ENCODE measurements around the gene SPTBN5. TPM values are rescaled to one million over a fixed set of nuclear protein-coding genes. Genes with fewer than 3 reads are reported as not detected.

Gene SPTBN5
- total RNA-seq, 1 donor: 0.31 TPM

- peaks cover 12% of the 10 kb centered on the region for H3K4me1 ChIP-seq (ENCODE audit: insufficient read depth, low read length)
- no peaks in the 10 kb centered on the region for H3K27me3 ChIP-seq (ENCODE audit: insufficient read depth, low read length)
- H3K4me3 ChIP-seq (ENCODE audit: low read length): no peak overlapping the region
- no peaks in the 10 kb centered on the region for H3K9me3 ChIP-seq (ENCODE audit: low read depth, low read length)
These were observed 6.7 kb downstream of the SPTBN5 start for GRCh38 chr15:41887161-41887560.

GRCh38 chr15:41886741-41887140 is 7.1 kb downstream of the SPTBN5 start:
- Histone ChIP-seq H3K4me3 (ENCODE audit: low read length) (no peak overlapping the region), H3K4me1 (ENCODE audit: insufficient read depth, low read length) (peaks cover 13% of the 10 kb centered on the region), H3K27me3 (ENCODE audit: insufficient read depth, low read length) (no peaks in the 10 kb centered on the region), H3K9me3 (ENCODE audit: low read depth, low read length) (no peaks in the 10 kb centered on the region)

- Histone ChIP-seq H3K9me3 (ENCODE audit: low read depth, low read length) (no peaks in the 10 kb centered on the region), H3K27me3 (ENCODE audit: insufficient read depth, low read length) (peaks cover 3% of the 10 kb centered on the region), H3K4me3 (ENCODE audit: low read length) (no peak overlapping the region), H3K4me1 (ENCODE audit: insufficient read depth, low read length) (peaks cover 16% of the 10 kb centered on the region)
These were observed 8.0 kb downstream of the SPTBN5 start for GRCh38 chr15:41885841-41886240.

- Histone ChIP-seq H3K27me3 (ENCODE audit: insufficient read depth, low read length) (peaks cover 3% of the 10 kb centered on the region), H3K4me1 (ENCODE audit: insufficient read depth, low read length) (peaks cover 16% of the 10 kb centered on the region), H3K9me3 (ENCODE audit: low read depth, low read length) (no peaks in the 10 kb centered on the region), H3K4me3 (ENCODE audit: low read length) (no peak overlapping the region)
These were observed 8.5 kb downstream of the SPTBN5 start for GRCh38 chr15:41885321-41885720.

GRCh38 chr15:41884458-41884857 is 9.4 kb downstream of the SPTBN5 start:
- Histone ChIP-seq H3K4me3 (ENCODE audit: low read length) (no peak overlapping the region), H3K9me3 (ENCODE audit: low read depth, low read length) (no peaks in the 10 kb centered on the region), H3K4me1 (ENCODE audit: insufficient read depth, low read length) (peaks cover 16% of the 10 kb centered on the region), H3K27me3 (ENCODE audit: insufficient read depth, low read length) (peaks cover 3% of the 10 kb centered on the region)

- peaks cover 9% of the 10 kb centered on the region for H3K4me1 ChIP-seq (ENCODE audit: insufficient read depth, low read length)
- peaks cover 3% of the 10 kb centered on the region for H3K27me3 ChIP-seq (ENCODE audit: insufficient read depth, low read length)
- no peaks in the 10 kb centered on the region for H3K9me3 ChIP-seq (ENCODE audit: low read depth, low read length)
- H3K4me3 ChIP-seq (ENCODE audit: low read length): no peak overlapping the region
These were observed 10.4 kb downstream of the SPTBN5 start for GRCh38 chr15:41883484-41883825.

- Histone ChIP-seq H3K4me3 (ENCODE audit: low read length) (no peak overlapping the region), H3K27me3 (ENCODE audit: insufficient read depth, low read length) (peaks cover 3% of the 10 kb centered on the region), H3K9me3 (ENCODE audit: low read depth, low read length) (no peaks in the 10 kb centered on the region), H3K4me1 (ENCODE audit: insufficient read depth, low read length) (peaks cover 5% of the 10 kb centered on the region)
These were observed 11.0 kb downstream of the SPTBN5 start for GRCh38 chr15:41882689-41883483.

GRCh38 chr15:41881920-41882688 is 11.7 kb downstream of the SPTBN5 start:
- peaks cover 3% of the 10 kb centered on the region for H3K27me3 ChIP-seq (ENCODE audit: insufficient read depth, low read length)
- H3K4me3 ChIP-seq (ENCODE audit: low read length): no peak overlapping the region
- H3K4me1 ChIP-seq (ENCODE audit: insufficient read depth, low read length): peaks cover 5% of the 10 kb centered on the region
- H3K9me3 ChIP-seq (ENCODE audit: low read depth, low read length): no peaks in the 10 kb centered on the region

GRCh38 chr15:41881550-41881919 is 12.3 kb downstream of the SPTBN5 start:
- H3K27me3 ChIP-seq (ENCODE audit: insufficient read depth, low read length): peaks cover 3% of the 10 kb centered on the region

GRCh38 chr15:41881086-41881485 is 12.8 kb downstream of the SPTBN5 start:
- H3K4me1 ChIP-seq (ENCODE audit: insufficient read depth, low read length): peaks cover 5% of the 10 kb centered on the region
- H3K27me3 ChIP-seq (ENCODE audit: insufficient read depth, low read length): peaks cover 3% of the 10 kb centered on the region
- no peaks in the 10 kb centered on the region for H3K9me3 ChIP-seq (ENCODE audit: low read depth, low read length)
- no peak overlapping the region for H3K4me3 ChIP-seq (ENCODE audit: low read length)

More at GRCh38 chr15:41881550-41881919, 12.3 kb downstream of the SPTBN5 start:
- H3K9me3 ChIP-seq (ENCODE audit: low read depth, low read length): no peaks in the 10 kb centered on the region
- H3K4me1 ChIP-seq (ENCODE audit: insufficient read depth, low read length): peaks cover 5% of the 10 kb centered on the region
- no peak overlapping the region for H3K4me3 ChIP-seq (ENCODE audit: low read length)

GRCh38 chr15:41880156-41880877 is 13.5 kb downstream of the SPTBN5 start:
- Histone ChIP-seq H3K4me3 (ENCODE audit: low read length) (no peak overlapping the region), H3K4me1 (ENCODE audit: insufficient read depth, low read length) (peaks cover 5% of the 10 kb centered on the region), H3K9me3 (ENCODE audit: low read depth, low read length) (no peaks in the 10 kb centered on the region), H3K27me3 (ENCODE audit: insufficient read depth, low read length) (peaks cover 3% of the 10 kb centered on the region)

GRCh38 chr15:41879321-41879845 is 14.5 kb downstream of the SPTBN5 start:
- Histone ChIP-seq H3K9me3 (ENCODE audit: low read depth, low read length) (no peaks in the 10 kb centered on the region), H3K4me3 (ENCODE audit: low read length) (no peak overlapping the region), H3K4me1 (ENCODE audit: insufficient read depth, low read length) (peaks cover 5% of the 10 kb centered on the region), H3K27me3 (ENCODE audit: insufficient read depth, low read length) (peaks cover 3% of the 10 kb centered on the region)

- H3K27me3 ChIP-seq (ENCODE audit: insufficient read depth, low read length): peaks cover 3% of the 10 kb centered on the region
- H3K9me3 ChIP-seq (ENCODE audit: low read depth, low read length): no peaks in the 10 kb centered on the region
- H3K4me3 ChIP-seq (ENCODE audit: low read length): no peak overlapping the region
These were observed 15.5 kb downstream of the SPTBN5 start for GRCh38 chr15:41878355-41878699.

GRCh38 chr15:41877631-41878354 is 16.1 kb downstream of the SPTBN5 start:
- Histone ChIP-seq H3K27me3 (ENCODE audit: insufficient read depth, low read length) (peaks cover 3% of the 10 kb centered on the region), H3K4me1 (ENCODE audit: insufficient read depth, low read length) (peaks cover 5% of the 10 kb centered on the region), H3K4me3 (ENCODE audit: low read length) (no peak overlapping the region), H3K9me3 (ENCODE audit: low read depth, low read length) (no peaks in the 10 kb centered on the region)

More at GRCh38 chr15:41878355-41878699, 15.5 kb downstream of the SPTBN5 start:
- peaks cover 5% of the 10 kb centered on the region for H3K4me1 ChIP-seq (ENCODE audit: insufficient read depth, low read length)

Data from mononuclear cell (primary cell).